Fibroblast of skin of scalp (primary cell): ENCODE measurements around the gene SUCLG1.

Experiments used
- DNase-seq: peaks from one replicate; pipeline ENCODE4 v3.0.0-alpha.2; 2013

The SUCLG1 gene

GRCh38 chr2:84461310-84461709 lies 2.2 kb upstream of the SUCLG1 start:
- DNase-seq = no peak

DNA sequence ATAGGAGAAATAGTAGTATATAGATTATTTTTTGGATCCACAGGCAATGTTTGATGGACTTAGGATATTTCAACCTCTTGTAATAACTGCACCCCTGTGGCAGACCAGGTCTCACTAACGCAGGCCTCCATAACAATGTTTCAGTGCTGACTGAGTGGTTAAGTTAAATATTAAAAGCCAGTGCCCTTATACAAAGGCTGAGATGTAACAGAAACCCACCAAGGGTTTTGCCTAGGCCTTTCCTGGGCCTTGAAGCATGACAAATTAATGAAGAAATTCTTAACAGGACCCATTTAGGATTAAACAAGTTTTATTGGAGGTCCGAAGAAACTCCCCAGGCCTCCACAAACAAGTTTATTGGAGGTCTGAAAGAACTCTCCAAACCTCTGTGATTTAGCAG lies 1.6 kb upstream of the SUCLG1 start:
- DNase-seq = no peak

DNA sequence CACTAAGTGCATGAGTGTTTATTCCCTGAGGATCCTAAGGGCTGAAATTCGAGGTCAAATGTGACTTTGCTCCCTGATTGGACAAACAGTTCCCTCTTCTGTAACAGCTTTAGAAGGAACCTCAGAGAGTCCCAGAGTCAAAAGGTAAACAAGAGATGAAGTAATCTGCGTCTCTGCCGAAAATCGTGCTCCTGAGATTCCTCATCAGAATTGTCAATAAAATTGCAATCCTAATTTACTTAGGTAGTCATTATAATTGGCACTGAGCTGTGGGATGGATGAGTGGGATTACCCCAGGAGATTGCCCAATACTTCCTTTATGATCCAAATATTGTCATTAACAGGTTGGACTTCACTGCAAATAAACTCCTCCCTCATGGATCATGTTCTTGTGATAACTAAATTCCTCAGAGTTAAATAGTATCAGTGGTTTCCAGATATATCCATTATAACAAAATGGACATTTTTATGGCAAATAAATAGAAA lies 907 bp upstream of the SUCLG1 start:
- DNase-seq = no peak

GRCh38 chr2:84458551-84459017 lies 496 bp downstream of the SUCLG1 start:
- DNase-seq = peak; percentile 11

GRCh38 chr2:84457686-84458085 lies 1.4 kb downstream of the SUCLG1 start:
- DNase-seq = no peak

DNA sequence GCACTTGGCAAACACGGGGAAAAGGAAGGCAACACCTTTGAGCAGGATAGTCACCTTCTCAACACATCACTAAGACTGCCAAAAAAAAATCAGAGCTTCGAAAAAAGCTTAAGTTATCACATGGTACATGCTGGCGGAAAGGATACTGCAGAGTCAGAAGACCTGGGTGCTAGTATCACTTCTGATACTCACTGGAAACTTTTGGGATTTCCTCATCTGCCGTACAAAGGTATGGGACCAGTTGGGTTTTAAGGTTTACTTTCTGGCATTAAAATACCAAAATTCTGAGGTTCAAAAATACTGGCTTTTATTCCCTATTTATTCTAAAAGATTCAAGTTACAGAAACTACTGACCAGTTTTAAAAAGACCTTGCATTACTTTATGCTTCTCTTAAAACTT lies 2.9 kb downstream of the SUCLG1 start:
- no peak for DNase-seq

DNA sequence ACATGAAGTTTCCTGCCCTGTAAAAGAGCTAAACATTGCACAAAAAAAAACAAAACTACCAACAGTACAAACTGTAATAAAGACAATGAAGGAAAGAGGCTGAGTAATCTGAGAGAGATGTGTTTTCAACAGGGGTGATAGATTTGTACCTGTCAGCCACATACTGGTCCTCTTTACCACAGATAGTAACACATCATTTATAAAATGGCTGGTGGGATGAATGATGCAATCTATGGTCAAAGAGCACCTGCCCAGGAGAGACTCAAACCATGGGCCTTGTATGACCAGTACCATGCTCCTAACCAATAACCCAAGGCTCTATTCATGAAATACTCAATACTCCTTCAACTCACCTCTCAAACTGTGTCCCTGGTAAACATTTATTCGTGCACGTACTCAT lies 4.5 kb downstream of the SUCLG1 start:
- DNase-seq = no peak

DNA sequence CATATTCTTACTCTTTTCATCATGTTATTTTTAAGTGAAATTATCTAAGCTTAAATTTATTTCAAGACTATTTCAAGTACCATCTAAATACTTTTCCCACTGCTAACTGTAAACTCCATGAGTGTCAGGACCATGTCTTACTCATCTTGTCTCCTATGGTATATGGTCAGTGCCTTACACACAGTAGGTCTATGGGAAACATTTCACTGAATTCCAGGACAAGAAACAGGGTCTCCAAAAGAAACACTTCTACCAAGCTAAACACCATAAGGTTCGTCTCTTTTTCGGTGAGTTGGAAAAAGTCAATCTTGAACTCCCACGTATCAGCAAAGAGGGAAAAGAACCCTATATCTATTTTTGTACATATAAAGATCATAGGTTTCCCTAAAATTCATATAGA lies 6.5 kb downstream of the SUCLG1 start:
- no peak for DNase-seq

DNA sequence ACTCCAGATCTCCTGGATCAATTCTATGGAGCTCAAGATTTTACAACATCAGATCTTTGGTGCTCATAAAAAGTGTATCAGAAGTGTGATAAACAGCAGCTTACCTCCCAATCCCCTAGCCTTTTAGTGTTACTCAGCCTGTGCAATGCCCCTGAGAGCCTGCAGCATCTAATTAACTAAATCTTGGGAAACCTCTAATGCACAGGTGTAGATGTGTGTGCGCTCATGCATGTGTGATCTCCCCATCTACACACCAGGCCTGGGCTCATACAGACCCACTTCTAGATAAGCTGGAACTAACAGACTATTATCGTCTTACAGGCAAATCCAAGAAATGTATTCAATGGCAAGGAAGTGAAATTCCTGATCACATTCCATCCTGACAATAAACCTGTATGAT lies 7.5 kb downstream of the SUCLG1 start:
- no peak for DNase-seq

DNA sequence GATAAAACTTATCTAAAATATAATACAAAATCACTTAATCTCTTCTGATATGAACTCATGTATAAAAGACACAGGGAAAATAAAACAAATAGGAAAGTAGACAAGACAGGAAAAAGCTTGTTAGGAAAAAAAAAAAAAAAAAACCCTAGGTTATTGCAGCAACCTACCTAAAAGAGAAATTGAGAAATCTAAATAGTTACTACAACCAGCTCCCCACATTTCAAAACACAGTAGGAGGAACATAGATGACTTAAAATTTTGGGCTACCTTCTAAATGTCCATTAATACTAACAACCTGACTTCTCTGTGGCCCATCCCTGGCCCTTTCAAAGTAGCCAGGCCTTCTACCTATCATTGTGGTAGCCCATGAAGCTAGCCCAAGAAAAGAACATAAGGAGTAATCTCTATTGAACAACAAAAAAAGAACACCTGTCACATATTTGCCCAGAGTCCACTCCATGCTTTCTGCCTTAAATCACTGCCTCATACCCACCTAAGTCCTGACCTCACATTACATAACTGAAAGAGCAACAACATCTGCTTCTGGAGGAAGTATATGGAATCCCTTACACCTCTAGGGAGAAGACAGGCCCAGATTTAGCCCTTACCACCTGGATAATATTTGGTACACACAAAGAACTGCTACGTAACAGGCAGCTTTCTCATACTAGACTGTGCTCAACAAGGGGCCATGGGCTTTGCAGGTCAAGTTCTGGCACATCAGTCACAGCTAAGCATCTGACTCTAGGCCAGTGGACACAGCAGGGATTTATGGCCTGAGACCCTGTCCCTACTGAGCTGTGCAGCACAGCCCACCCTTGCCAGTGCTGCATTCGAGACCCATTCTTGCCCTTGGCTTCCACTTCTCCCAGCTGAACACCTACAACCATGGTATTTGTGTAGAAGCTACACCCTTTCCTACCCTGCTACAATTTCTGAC lies 8.5 kb downstream of the SUCLG1 start:
- DNase-seq = no peak

DNA sequence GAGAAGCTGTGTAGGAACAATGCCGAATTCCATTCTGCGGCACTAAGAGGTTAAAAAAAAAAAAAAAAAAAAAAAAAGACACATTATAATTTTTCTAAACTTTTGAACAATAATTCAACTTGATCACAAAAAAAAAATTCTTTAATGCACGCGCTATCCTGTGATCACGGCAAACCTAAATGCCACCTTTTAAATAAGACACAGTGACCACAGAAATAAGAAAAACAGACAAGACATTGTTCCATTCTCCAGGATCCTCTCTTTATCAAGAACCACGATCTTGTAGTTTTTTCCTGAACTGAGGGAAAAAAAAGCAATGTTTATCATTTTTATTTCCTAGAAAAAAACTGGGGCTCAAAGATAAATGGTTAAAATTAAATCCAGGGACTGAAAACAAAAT lies 9.4 kb downstream of the SUCLG1 start:
- DNase-seq = no peak

DNA sequence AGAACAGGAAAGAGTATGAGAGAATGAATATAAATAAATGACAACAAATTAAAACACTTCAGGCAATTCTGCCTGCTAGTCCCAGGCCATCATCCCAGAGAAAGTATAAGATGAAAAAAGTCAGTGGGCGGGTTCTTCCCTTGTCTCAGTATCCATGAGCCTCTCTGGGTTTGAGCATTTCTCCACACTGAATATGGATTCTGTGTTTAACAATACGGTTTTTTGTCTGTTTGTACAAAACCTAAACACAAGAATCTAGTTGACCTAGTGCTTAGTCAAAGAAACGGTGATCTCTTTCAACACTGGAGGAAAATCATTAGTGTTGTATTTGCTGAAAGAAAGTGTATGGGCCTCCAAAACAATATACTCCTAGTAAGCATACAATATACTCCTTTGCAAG lies 10.0 kb downstream of the SUCLG1 start:
- DNase-seq = no peak

GRCh38 chr2:84443477-84443876 lies 15.6 kb downstream of the SUCLG1 start:
- peak; percentile 55 for DNase-seq

- DNase-seq = no peak
These were observed 16.2 kb downstream of the SUCLG1 start for GRCh38 chr2:84442888-84443287.

GRCh38 chr2:84441505-84441904 lies 17.6 kb downstream of the SUCLG1 start:
- DNase-seq = no peak

DNA sequence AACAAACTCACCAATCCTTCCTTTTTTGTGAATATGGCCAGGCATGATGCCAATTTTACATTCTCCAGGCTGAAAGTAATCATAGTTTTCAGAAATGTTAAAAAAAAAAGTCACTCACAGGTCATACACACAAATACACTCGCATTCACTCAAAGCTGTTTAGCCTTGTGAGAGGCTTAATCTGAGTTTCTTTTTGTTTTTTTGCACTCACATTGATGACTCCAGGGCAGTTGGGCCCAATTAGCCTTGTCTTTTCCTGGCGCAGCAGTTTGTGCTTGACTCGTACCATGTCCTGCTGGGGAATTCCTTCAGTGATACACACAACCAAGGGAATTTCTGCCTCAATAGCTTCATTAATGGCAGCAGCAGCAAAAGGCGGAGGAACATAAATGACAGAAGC lies 18.0 kb downstream of the SUCLG1 start:
- no peak for DNase-seq

DNA sequence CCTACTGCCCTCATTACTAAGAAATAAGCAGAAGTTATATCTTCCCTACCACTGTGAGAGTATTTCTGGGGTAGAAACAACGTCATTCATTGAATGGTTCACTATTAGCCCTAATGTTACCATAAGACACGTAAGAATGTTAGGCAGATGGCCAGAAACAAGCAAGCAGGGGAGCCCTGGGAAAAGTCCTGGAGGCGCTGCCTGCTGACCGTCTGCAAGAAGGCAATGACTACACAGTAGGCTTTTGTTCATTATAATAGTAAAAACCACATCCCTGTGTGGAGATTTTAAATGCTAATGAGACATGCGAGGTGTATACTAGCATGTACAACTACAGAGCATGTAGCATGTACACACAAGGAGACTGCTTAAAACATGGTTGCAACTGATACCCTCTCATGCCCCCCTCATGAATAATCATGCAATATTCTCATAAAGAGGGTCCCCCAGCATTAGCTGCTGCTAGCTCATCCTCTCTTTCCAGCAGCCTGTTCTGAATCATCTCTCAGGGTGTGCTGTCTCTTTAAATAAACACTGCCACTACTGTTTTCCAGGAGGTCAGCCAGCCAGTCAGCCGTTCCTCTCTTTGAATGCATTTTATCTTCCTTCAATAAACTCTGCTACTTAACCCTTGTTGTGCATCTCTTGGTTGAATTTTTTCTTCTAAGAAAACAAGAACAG lies 23.6 kb downstream of the SUCLG1 start:
- DNase-seq = peak; percentile 23

DNA sequence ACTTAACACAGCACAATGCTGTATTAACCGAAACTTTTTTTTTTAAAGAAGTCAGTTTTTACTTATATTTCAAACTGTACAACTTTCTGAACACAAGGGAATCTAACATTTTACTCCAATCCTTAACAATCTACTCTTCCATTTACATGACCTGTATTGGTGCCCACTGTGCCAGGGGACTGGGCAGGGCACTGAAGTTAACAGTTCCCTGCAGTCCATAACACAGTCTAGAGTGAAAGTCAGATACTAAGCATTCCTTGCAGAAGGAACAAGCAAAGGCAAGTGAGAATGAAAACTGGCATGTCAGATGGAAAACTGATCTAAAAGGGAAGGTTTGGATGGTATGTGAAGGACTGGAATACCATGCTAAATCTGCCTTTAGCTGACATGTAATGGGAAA lies 29.8 kb downstream of the SUCLG1 start:
- DNase-seq = no peak

- DNase-seq = peak; percentile 48
These were observed 31.6 kb downstream of the SUCLG1 start for GRCh38 chr2:84427235-84428138.

- DNase-seq = no peak
These were observed 33.8 kb downstream of the SUCLG1 start for GRCh38 chr2:84425310-84425709.

DNA sequence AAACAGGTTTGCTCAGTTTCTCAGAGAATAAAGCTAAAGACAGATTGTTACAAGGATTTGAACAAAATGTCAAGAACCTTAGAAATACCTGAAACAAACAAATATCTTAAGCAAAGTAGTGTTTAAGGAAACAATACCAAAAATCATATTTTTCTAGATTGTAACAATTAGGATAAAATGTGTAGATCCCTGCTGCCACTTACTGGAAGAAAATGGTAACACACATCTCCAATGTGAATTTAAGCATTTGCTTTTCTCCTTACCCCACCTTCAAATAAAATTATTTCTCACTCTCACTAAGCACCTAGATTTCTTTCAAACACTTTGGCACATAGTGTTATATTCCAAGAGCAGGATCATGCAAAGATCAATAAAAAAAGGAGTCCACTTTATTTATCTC lies 34.9 kb downstream of the SUCLG1 start:
- DNase-seq = peak; percentile 15

DNA sequence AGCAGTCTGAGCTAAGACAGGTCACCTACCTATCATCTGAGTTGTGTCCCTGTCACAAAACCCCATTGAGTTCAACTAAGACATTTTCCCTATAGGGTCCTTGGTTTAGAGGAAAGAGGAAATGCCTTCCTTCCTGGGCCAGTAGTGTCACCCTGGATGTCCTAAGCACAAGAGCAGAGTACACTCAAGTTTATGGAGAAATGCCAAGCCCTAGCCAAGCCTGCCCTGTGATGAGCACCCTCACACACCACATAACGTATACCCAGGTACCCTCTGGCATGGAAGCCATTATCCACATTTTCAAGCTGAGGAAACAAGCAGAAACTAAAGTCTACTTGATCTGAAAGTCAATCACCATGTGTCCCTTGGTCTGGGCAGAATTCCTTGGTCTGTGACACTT lies 37.3 kb downstream of the SUCLG1 start:
- DNase-seq = no peak

GRCh38 chr2:84421197-84421596 lies 37.9 kb downstream of the SUCLG1 start:
- DNase-seq = no peak
